Activated CD8-positive, alpha-beta memory T cell treated with anti-CD3 and anti-CD28 coated beads for 36 hours (primary cell): ENCODE results near the gene PDE10A. TPM values are rescaled to one million over a fixed set of nuclear protein-coding genes. Genes with fewer than 3 reads are reported as not detected.

Source experiments
- CTCF ChIA-PET: fragments of 350-600 bp; sonication (Branson Sonifier 250); formaldehyde crosslinking; loops from one replicate; lab custom pipeline; 2021; ENCODE audit warnings: antibody characterized with exemption; lab: Charles Lee
- POLR2A ChIA-PET: fragments of 350-600 bp; sonication (Branson Sonifier 250); formaldehyde crosslinking; loops from one replicate; lab custom pipeline; 2021; ENCODE audit warnings: antibody characterized with exemption; lab: Charles Lee
- total RNA-seq, 2 experiments: library from RNA; stranded (reverse); gene quantifications; one replicate each; pipeline ENCODE4 v1.2.3, GENCODE V29; 2021

PDE10A gene
- total RNA-seq, 2 experiments from 2014 or later, result not detected

DNA sequence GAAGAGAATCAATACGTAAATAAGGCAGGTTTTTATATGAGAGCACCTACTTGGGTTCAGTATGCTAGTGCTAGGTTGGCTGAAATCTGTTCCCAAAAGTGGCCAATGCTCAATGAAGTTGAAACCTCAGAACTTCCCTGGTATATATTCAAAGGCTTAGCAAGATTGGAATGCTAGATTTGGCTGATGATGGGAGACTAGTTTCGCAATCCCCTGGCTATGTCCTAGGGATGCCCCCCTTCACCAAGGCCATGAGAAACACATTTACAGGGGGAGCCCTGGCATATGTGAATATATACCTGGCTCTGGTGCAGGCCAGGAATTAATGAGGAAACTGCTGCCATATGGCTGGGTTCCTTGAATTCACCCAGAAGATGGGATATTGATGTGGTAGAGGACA lies 211.2 kb downstream of the PDE10A start:
- POLR2A ChIA-PET, result no interaction called here
- CTCF ChIA-PET, result no interaction called here

DNA sequence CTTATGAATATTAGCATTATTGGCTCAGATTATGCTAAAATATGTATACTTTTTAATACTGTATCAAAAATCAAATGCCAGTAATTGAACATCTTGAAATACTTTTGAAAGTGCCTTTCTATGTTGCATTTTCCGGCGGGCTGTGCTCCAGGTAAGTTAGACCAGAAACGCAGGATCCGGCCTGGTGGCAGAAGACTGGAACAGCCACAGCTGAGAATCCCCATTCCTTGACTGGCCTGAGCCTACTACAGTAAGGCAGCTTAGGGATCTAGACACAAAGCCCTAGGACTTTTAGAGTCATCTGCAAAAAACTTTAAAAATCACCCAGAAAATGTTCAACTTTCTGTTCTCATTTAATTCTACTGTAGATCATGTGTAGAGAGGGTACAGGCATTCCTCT lies 214.8 kb downstream of the PDE10A start:
- POLR2A ChIA-PET, result no interaction called here
- CTCF ChIA-PET, result no interaction called here

DNA sequence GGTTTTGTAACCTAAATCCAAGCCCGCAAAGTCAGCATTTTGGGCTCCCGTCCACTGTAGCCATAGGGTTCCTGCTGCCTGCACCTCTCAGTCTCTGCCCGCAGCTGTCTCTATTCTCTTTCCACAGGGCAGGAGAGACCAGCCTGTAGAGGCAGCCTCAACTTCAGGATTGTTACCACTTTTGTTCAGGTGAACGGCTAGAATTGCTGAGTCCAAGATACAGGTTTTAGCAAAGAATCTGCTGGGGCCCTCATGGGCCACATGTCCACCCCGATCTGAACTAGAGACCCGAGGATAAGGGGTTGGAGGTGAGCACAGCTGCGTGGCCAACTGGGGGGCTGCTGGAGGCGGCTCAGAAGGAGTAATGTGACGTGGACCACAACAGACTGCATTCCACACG lies 215.9 kb downstream of the PDE10A start:
- CTCF ChIA-PET, result no interaction called here

DNA sequence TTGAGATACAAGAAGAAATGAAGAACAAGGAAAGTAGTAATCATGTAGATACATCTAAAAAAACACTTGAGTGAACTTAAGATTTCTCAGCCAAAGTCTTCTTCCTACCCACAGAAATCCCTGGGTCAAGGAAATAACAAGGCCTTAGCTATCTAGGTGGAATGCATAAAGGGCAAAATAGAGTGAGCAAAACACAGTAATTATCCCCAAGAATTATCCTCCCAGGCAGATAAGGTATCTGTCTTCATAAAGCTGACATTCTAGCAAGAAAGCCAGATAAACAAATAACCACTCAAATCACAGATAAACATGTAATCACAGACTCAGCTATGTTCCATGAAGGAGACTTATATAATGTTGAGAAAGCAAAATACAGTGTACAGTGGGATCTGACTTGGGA lies 216.7 kb downstream of the PDE10A start:
- ChIA-PET CTCF (no interaction called here), POLR2A (no interaction called here)

More for the DNA sequence above, 215.9 kb downstream of the PDE10A start:
- POLR2A ChIA-PET, result no interaction called here

DNA sequence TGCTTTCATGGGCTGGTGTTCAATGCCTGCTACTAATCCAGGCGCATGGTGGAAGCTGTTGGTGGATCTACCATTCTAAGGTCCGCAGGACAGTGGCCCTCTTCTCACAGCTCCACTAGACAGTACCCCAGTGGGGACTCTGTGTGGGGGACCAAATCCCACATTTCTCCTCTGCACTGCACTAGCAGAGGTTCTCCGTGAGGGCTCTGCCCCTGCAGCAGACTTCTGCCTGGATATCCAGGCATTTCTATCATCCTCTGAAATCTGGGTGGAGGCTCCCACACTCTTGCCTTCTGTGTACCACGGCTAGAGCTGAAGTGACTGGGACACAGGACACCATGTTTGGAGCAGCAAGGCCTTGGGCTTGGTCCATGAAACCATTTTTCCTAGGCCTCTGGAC lies 219.6 kb downstream of the PDE10A start:
- ChIA-PET POLR2A (no interaction called here), CTCF (no interaction called here)

DNA sequence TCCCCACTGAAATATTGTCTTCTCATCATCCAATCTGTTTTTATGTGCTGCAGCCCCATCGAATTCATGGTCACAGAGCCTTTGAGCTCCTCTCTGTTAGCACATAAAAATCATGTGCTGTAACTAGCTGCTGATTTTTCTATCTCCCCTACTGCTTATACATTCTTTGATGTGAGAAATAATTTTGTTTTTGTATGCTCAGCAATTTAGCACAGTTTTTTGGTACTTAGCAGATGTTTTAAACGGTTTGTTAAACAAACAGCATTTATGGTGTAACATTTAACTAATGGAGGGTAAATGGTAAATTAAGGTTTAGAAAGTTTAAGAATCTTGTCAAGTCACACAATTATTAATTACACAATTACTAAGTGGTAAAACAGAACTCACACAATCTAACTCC lies 221.9 kb downstream of the PDE10A start:
- CTCF ChIA-PET, result no interaction called here
- POLR2A ChIA-PET, result no interaction called here

DNA sequence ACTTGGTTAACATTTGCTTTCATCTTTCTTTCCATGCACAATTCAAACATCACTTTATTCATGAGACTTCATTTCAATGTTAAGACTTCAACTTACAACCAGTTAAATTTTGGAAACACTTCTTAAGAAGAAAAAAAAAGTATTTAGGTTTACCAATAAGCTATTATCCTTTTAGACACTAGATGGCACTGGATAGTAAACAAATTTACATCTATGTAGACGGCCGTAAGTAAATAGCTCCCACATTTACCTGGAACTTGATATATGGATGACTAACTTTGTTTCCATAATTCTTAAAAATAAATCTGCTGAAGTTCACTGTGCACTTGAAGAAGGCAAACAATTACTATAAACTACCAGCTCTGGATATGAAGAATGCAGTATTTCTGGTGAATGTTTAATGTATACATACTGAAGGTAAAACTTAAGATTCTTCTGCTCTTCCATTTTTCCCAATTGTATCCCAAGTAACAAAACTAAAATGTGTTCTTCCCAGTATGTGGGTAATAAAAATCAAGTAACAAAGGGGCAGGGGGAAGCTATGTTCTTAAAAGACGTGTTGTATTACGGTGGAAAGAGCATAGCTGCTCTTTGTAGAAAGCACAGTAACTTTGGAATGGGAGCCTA lies 223.0 kb downstream of the PDE10A start:
- CTCF ChIA-PET, result interaction anchor here (1.1 kb wide), 1 partner anchor 9 kb away, joined by 3 read pairs; no protein-coding TSS in a partner anchor

DNA sequence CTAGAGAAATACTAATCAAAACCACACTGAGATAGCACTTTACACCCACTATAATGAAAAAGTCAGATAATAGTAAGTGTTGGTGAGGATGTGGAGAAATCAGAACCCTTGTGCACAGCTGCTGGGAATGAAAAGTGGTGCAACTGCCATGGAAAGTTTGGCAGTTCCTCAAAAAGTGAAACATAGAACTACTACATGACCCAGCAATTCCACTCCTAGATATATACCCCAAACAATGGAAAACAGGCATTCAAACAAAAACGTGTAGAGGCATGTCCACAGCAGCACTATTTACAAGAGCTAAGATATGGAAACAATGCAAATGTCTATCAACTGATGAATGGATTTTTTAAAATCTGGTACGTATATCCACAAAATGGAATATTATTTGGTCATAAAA lies 236.1 kb downstream of the PDE10A start:
- ChIA-PET CTCF (no interaction called here), POLR2A (no interaction called here)

More for the DNA sequence above, 223.0 kb downstream of the PDE10A start:
- POLR2A ChIA-PET, result no interaction called here

DNA sequence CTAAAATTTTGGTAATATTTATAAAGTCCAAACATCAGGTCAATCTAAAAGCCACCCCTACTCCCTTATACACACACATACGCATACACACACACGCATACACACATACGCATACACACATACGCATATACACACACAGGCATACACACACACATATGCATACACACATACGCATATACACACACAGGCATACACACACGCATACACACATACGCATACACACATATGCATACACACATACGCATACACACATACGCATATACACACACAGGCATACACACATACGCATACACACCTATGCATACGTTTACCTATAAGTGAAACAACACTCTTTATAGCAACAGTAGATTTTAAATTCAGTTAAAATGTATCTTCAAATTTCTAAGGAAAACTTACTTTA lies 240.8 kb downstream of the PDE10A start:
- ChIA-PET CTCF (no interaction called here), POLR2A (no interaction called here)

DNA sequence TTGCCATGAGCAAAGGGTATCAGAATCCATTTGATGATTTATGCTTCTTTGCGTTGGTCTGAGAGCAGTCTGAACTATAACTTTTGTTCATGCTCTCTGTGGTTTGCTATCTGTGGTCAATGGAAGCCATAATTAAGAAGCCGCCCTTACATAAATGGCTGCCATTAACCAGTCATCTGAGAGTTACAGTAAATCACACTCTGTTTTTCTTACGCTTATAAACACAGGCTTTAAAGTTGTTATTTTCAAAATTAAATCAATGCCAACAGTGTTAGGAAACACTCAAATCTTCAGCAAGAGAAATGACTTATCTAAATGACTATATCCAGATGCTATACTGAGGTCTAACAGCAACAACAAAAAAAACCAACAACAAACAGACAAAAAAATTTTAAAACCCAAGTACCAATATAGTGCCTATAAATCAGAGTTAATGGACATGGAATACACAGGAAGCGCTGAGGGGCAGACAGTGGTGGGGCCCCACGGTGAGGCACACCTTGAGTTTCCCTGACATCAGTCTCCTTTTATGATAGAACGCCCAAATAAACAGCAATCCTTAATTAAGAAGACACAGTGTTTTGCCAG lies 245.7 kb downstream of the PDE10A start:
- POLR2A ChIA-PET, result no interaction called here

DNA sequence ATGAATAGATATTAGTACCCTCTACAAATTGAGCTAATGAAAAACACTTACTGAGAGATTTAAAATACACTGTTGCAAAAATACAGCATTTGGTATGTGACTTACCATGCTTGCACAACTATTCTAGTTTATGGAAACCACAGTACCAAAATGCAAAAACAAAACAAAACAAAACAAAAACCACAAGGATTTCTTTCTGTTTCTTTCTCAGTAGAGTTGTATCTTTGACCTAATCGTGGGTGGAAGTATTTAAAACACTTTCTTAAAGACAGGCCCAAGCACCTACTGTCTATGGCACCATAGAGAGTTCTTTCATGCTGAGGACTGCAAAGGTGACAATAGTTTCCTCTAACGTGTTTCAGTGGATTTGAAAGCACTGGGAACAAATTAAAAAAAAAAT lies 258.3 kb downstream of the PDE10A start:
- ChIA-PET POLR2A (no interaction called here), CTCF (interaction anchor here (0.9 kb wide), 1 partner anchor 9 kb away, joined by 3 read pairs; no protein-coding TSS in a partner anchor)

More for the DNA sequence above, 245.7 kb downstream of the PDE10A start:
- CTCF ChIA-PET, result no interaction called here

DNA sequence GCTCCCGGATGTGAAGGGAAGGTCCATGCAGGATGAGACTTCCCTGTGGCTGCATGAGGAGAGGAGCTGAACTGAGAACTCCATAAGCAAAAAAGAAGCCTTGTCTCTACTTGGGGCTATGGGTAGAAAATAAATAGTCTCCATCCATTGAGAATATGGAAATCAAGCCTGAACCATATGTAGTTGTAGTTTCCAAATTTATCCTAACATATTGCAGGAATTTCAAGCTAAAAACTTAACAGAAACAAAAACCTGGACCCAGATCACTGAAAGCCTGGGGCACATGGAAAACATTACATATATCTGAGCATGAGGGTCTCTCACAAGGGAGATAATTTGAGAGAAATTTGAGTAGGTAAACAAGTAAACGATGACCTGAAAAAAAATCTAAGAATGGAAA lies 258.7 kb downstream of the PDE10A start:
- ChIA-PET POLR2A (no interaction called here), CTCF (no interaction called here)

DNA sequence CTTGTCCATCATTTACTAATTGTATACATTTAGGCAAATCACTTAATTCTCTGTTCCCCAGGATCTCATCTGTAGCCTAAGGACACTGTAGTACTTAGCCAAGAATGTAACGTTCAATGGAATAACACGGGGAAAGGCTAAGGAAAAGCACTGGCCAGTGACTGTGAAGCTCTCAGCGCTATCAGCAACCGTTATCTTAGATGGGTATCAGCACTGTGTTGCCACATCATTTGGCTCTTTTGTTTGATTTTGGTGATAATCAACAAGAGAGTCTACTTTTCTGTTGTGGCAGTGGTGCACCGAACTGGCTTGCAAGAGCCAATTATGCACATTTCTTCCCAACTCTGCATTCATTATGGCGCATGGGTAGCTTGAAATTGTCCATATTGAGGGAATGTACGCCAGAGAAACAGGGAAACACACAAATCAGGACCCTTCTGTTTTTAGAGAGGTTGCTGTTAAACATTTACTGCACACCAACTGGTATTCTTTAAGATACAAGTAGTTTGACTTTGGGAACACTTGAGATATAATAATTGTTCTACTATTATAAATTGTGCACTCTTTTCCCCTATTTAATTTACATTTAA lies 259.9 kb downstream of the PDE10A start:
- POLR2A ChIA-PET, result no interaction called here
- CTCF ChIA-PET, result no interaction called here

DNA sequence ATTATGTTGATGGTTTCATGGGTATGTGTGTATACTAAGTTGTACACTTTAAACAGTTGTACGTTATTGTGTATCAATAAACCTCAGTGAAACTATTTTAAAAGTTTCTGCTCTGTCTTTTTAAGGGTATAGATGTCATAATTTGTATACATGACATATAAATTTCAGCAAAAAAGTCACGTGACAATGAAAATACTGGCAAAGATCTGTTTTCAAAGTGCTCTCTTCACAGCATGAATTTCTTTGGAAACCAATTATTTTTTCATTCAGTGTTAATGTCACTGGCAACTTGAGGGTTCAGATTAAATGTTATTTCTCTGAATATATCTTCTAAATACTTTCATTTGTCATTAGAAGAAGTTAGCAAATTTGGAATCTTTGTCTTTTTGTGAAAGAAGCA lies 261.9 kb downstream of the PDE10A start:
- ChIA-PET POLR2A (no interaction called here), CTCF (no interaction called here)

DNA sequence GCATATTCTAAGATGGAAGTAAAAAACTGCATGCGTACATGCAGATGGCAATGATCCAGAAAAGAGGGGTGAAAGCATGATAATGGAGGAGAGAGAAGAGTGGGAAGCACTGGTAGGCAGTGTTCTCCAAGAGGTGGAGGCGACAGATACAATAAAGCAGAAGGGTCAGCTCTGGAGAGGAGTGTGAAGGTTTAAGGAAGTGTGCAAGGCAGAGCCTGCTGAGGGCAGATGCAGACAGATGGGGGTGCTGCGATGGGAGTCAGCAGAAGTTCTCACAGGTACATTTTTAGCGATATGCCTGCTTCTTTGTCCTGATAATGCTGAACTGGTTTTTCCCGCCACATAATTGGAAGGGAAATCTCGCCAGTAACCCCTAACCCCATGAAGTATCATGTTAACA lies 272.6 kb downstream of the PDE10A start:
- CTCF ChIA-PET, result no interaction called here

DNA sequence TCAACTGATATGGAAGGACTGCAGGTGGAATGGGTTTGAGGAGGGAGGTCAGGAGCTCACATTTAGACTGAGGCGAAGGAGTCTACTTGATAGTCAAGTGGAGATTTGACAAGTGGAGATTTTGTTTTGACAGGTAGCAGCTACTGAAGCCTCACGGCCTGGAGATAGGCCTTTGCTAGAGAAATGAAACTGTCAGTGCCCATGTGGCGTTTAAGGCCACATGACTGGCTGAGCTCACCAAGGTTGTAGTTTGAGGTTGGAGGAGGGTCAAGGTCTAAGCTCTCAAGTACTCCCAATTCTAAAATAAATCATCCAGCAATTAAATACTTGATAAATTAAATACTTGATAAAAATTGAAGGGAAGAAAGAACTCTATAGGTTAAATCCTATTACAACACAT lies 273.5 kb downstream of the PDE10A start:
- ChIA-PET POLR2A (no interaction called here), CTCF (no interaction called here)

More for the DNA sequence above, 272.6 kb downstream of the PDE10A start:
- POLR2A ChIA-PET, result no interaction called here

DNA sequence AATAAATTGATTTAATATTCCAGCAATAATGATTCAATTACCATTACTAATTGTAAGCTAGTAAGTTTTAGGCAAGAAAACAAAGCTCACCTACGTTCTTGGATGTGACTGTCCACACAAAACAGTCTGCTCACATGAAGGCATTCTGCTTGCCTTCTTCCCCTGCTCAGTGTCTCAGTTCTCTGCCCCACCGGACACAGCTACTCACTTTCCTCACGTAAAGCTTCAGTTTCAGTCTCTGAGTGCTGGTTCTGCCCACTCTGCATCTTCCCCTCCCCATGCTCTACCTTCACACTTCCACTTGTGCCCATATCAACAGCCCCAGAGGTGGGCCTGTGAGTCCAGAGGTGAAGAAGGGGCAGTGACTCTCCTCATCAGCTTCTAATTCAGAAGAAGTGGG lies 279.7 kb downstream of the PDE10A start:
- ChIA-PET POLR2A (no interaction called here), CTCF (no interaction called here)

DNA sequence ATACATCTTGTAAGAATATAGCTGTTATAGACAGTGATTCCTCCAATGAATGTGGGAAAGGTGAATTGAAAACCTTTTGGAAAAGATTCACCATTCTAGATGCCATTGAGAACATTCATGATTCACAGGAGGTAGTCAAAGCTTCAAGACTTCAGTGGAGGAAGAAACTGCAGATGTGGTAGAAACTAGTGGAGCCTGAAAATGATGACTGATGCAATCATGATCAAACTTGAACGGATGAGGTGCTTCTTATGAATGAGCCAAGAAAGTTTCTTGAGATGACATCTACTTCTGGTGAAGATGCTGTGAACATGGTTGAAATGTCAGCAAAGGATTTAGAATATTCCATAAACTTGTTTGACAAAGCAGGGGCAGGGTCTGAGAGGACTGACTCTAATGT lies 286.9 kb downstream of the PDE10A start:
- ChIA-PET POLR2A (no interaction called here), CTCF (no interaction called here)

DNA sequence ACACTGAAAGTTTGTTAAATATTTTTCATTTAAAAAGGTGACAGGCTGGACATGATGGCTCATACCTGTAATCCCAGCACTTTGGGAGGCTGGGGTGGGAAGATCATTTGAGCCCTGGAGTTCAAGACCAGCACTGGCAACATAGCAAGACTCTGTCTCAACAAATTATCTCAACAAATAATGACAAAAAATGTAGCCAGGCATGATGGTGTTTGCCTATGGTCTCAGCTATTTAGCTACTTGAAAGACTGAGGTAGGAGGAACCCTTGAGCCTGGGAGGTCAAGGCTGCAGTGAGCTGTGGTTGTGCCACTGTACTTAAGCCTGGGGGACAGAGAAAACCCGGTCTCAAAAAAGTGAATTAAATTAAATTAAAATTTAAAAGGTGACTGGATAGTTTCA lies 297.7 kb downstream of the PDE10A start:
- ChIA-PET CTCF (no interaction called here), POLR2A (no interaction called here)

DNA sequence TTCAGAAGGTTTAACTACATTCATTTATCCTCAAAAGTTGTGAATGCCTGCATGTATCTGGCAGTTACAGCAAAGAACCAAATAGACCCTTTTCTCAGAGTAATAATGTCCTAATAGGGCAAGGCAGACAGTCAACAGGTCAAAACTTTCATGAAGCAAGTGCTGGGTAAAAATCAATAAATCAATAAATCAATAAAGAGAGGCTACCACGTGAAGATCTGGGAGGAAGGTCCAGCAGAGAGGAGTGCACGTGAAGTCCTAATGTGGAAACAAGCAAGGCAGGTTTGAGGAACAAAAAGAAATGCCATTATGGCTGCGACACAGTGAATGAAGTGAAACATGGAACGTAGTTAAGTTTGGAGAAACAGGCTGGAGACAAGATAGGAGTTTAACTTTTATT lies 317.3 kb downstream of the PDE10A start:
- CTCF ChIA-PET, result no interaction called here
- POLR2A ChIA-PET, result no interaction called here

DNA sequence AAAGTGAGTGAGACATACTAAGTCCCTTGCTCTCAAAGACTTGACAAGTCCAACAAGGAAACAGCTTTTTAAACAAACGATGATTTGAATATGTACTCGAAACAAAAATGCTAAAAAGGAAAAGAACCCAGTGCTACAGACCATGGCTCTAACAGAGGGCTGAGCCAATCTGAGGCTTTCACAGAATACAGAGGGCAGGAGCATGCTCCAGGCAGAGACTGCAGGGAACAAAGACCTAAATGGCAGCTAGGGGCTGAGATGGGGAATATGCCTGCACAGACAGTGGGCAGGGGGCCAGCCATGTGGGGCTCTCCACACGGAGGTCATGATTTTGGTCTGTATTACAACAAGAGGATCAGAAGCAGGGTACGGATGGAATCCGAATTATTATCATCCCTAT lies 322.5 kb downstream of the PDE10A start:
- ChIA-PET CTCF (no interaction called here), POLR2A (no interaction called here)
